GM19025 (cell line): Measurements from ENCODE around the gene TBRG1.

Experiments used
- ATAC-seq: cut with Tn5 transposase; IDR thresholded peaks from one replicate; pipeline ENCODE4 v1.9.1; 2021; ENCODE audit warnings: mild to moderate bottlenecking, low read depth, moderate library complexity; ENCODE audit not compliant: unreplicated experiment

The TBRG1 gene

GRCh38 chr11:124658501-124658900 is 35.8 kb downstream of the TBRG1 start:
- no peak for ATAC-seq

- ATAC-seq = no peak
Observed at GRCh38 chr11:124658986-124659385, 36.3 kb downstream of the TBRG1 start.

GRCh38 chr11:124661553-124661952 is 38.9 kb downstream of the TBRG1 start:
- ATAC-seq = no peak

- ATAC-seq = no peak
Observed at GRCh38 chr11:124662106-124662505, 39.4 kb downstream of the TBRG1 start.

- ATAC-seq = no peak
Observed at GRCh38 chr11:124663861-124664260, 41.2 kb downstream of the TBRG1 start.

- no peak for ATAC-seq
Observed at GRCh38 chr11:124667601-124668000, 44.9 kb downstream of the TBRG1 start.

GRCh38 chr11:124669193-124669592 is 46.5 kb downstream of the TBRG1 start:
- no peak for ATAC-seq

- no peak for ATAC-seq
Observed at GRCh38 chr11:124670732-124671131, 48.1 kb downstream of the TBRG1 start.

- no peak for ATAC-seq
Observed at GRCh38 chr11:124672536-124673215, 50.0 kb downstream of the TBRG1 start.

- peak; percentile 90 for ATAC-seq
Observed at GRCh38 chr11:124673333-124674167, 50.9 kb downstream of the TBRG1 start, which contains the start of the genes SIAE and SPA17. Gene SIAE (minus strand): TSS chr11:124673739. CDS start chr11:124673708, 31 bp downstream. Gene SPA17 (plus strand): TSS chr11:124673904. CDS start chr11:124675265, 1,361 bp downstream.

- no peak for ATAC-seq
Observed at GRCh38 chr11:124674168-124674517, 51.5 kb downstream of the TBRG1 start.

- ATAC-seq = no peak
Observed at GRCh38 chr11:124674571-124674970, 51.9 kb downstream of the TBRG1 start.

- no peak for ATAC-seq
Observed at GRCh38 chr11:124676386-124676785, 53.7 kb downstream of the TBRG1 start.

GRCh38 chr11:124678416-124678815 is 55.8 kb downstream of the TBRG1 start:
- no peak for ATAC-seq

GRCh38 chr11:124681421-124681820 is 58.8 kb downstream of the TBRG1 start:
- ATAC-seq = no peak

GRCh38 chr11:124682443-124682842 is 59.8 kb downstream of the TBRG1 start:
- no peak for ATAC-seq
